ENCODE data around the gene AUTS2.

DNA sequence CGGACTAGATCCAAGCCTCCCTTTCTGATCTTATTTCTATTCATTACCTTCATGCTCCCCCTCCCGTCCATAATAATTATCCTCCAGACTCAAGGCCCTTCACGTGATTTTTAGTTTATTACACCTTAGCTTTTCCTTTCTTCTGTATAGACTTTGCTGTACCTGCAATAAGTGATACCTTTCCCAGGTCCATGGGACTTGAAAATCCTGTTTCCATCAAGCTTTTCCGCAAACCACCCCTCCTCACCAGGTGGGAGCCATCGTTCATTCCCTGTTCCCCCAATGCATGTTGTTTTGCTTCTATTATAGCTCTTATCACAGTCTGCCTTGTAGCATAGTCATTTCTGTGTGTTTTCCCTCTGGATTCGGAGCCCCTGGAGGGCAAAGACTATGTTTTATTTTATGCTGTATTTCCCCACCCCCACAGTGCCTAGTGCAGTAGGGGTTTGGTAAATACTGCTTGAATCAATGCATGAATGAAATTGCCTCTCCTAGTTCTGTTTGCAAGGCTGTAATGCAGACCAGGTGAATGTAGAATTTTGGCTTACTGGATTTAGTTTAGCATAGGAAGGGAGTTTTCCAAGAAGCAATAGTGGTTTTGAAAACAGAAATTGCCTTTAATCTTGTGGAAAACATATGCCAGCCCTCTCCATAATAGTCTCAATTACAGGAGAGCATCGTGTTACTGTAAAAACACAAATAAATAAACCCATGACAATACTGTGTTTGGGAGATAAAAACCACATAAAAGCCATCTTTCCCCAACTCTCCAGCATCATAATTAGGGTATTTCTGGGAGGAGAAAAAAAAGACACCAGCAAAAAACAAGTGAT lies 213.4 kb downstream of the AUTS2 start:
- TF ChIP-seq YY1 (tag by site-specific recombination; IDR thresholded peaks at IDR 0.05) (no peak), ZNF391 (tag by site-specific recombination; IDR thresholded peaks at IDR 0.05; ENCODE audit: borderline replicate concordance, low read depth) (no peak), SETDB1 (IDR thresholded peaks at IDR 0.05; ENCODE audit: insufficient read length, low read length) (no peak), ZNF510 (tag by site-specific recombination; IDR thresholded peaks at IDR 0.05; ENCODE audit: insufficient replicate concordance) (no peak), ZNF394 (tag by site-specific recombination; IDR thresholded peaks at IDR 0.05; ENCODE audit: borderline replicate concordance) (no peak), TCF7L2 (IDR thresholded peaks at IDR 0.05; ENCODE audit: borderline replicate concordance, low read depth, low read length) (peak; percentile 94), MZF1 (tag by site-specific recombination; IDR thresholded peaks at IDR 0.05; ENCODE audit: borderline replicate concordance) (no peak), ZNF311 (tag by site-specific recombination; IDR thresholded peaks at IDR 0.05; ENCODE audit: borderline replicate concordance) (no peak)
- TF ChIP-seq, protein P1, sequence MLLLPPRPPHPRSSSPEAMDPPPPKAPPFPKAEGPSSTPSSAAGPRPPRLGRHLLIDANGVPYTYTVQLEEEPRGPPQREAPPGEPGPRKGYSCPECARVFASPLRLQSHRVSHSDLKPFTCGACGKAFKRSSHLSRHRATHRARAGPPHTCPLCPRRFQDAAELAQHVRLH (tag by site-specific recombination; IDR thresholded peaks at IDR 0.05): peak; percentile 65; the same call in 1 of the 2 replicates
- TF ChIP-seq, protein P2, sequence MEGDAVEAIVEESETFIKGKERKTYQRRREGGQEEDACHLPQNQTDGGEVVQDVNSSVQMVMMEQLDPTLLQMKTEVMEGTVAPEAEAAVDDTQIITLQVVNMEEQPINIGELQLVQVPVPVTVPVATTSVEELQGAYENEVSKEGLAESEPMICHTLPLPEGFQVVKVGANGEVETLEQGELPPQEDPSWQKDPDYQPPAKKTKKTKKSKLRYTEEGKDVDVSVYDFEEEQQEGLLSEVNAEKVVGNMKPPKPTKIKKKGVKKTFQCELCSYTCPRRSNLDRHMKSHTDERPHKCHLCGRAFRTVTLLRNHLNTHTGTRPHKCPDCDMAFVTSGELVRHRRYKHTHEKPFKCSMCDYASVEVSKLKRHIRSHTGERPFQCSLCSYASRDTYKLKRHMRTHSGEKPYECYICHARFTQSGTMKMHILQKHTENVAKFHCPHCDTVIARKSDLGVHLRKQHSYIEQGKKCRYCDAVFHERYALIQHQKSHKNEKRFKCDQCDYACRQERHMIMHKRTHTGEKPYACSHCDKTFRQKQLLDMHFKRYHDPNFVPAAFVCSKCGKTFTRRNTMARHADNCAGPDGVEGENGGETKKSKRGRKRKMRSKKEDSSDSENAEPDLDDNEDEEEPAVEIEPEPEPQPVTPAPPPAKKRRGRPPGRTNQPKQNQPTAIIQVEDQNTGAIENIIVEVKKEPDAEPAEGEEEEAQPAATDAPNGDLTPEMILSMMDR (tag by site-specific recombination; IDR thresholded peaks at IDR 0.05): peak; percentile 8; the same call in 1 of the 2 replicates
- TF ChIP-seq, protein P3, sequence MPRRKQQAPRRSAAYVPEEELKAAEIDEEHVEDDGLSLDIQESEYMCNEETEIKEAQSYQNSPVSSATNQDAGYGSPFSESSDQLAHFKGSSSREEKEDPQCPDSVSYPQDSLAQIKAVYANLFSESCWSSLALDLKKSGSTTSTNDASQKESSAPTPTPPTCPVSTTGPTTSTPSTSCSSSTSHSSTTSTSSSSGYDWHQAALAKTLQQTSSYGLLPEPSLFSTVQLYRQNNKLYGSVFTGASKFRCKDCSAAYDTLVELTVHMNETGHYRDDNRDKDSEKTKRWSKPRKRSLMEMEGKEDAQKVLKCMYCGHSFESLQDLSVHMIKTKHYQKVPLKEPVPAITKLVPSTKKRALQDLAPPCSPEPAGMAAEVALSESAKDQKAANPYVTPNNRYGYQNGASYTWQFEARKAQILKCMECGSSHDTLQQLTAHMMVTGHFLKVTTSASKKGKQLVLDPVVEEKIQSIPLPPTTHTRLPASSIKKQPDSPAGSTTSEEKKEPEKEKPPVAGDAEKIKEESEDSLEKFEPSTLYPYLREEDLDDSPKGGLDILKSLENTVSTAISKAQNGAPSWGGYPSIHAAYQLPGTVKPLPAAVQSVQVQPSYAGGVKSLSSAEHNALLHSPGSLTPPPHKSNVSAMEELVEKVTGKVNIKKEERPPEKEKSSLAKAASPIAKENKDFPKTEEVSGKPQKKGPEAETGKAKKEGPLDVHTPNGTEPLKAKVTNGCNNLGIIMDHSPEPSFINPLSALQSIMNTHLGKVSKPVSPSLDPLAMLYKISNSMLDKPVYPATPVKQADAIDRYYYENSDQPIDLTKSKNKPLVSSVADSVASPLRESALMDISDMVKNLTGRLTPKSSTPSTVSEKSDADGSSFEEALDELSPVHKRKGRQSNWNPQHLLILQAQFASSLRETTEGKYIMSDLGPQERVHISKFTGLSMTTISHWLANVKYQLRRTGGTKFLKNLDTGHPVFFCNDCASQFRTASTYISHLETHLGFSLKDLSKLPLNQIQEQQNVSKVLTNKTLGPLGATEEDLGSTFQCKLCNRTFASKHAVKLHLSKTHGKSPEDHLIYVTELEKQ (tag by site-specific recombination; IDR thresholded peaks at IDR 0.05; ENCODE audit: borderline replicate concordance): peak; percentile 88
